Measurements from ENCODE around the gene KAT8.

GRCh38 chr16:31108794-31109558 is 8.5 kb upstream of the KAT8 start:
- no peak for TF ChIP-seq CTCF (IDR thresholded peaks at IDR 0.05)
- TF ChIP-seq POLR2A (IDR thresholded peaks at IDR 0.05), result no peak

Measured in uterus (tissue), 2 donors.